ENCODE data around the gene C5orf24.

Gene C5orf24

DNA sequence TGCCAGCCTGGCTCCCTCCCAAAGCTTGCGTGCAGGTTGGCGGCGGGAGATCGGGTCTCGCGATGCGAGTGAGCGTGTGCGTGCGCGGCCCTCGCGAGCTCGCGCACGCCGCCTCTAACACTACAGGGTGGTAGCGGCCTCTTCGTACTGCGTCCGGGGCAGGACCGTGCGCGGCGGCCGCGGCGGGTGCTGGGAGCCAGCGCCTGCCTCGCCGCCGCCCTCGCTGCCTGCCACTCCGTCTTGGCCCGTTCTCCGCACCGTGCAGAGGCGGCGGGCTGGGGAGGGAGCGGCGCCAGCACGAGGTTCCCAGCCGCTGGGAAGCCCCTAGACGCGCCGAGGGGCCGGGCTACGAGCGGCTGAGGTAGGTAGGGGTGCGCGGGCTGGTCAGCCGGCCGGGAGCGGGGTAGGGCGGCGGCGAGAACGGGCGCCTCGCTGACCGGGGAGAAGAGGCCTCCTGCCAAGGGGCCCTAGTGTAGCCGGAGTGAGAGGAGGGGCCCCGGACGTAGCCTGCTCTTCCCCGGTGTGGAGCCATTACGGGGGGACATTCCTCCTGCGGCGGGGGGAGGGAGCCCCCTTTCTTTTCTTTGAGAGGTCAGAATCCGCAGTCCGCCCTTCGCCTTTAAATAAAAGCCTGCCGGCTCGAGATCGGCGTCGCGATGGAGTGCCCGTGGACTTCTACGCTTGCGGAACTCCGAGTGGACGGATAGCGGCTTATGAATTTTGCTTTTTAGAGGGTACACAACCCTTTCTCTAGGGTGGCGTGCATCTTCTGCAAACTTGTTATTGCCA is at the start of gene C5orf24:
Gene C5orf24 (plus strand): TSS at position 117 of the 789 bp plus-strand sequence. CDS start 8,933 bp downstream, outside the sequence.
- Histone ChIP-seq H3K27ac (ENCODE audit: poor library complexity, severe bottlenecking) (peak within 1 kb of the TSS; percentile 77), H3K9me3 (ENCODE audit: severe bottlenecking) (no peaks in the 10 kb centered on the region), H3K4me3 (ENCODE audit: severe bottlenecking) (peak within 1 kb of the TSS; percentile 79), H3K36me3 (ENCODE audit: low read depth) (peaks cover 53% of the 10 kb centered on the region), H3K27me3 (ENCODE audit: insufficient read depth, poor library complexity, severe bottlenecking) (no peaks in the 10 kb centered on the region), H3K4me1 (ENCODE audit: insufficient read depth, poor library complexity, severe bottlenecking) (peaks cover 32% of the 10 kb centered on the region)
- peak; percentile 9 for TF ChIP-seq CTCF (IDR thresholded peaks at IDR 0.05; ENCODE audit: poor library complexity, severe bottlenecking)
- ATAC-seq (ENCODE audit: low read depth) (peak; percentile 87), DNase-seq (ENCODE audit: low spot score) (peak; percentile 97)

GRCh38 chr5:134798468-134798867 is 47.3 kb upstream of the C5orf24 start:
- H3K4me3 ChIP-seq (ENCODE audit: severe bottlenecking), result no peak overlapping the region
- peaks cover 89% of the 10 kb centered on the region for H3K36me3 ChIP-seq (ENCODE audit: low read depth)

DNA sequence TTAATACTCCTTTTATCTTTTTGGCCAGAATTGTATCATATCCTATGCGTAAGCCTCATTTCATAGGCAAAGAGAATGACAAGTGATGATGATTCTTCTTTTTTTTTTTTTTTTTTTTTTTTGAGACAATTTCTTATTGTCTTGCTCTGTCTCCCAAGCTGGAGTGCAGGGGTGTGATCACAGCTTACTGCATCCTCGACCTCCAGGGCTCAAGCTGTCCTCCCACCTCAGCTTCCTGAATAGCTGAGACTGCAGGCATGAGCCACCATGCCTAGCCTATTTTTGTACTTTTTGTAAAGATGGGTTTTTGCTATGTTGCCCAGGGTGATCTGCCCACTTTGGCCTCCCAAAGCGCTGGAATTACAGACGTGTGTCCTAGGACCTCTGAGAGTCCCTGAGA is 41.9 kb upstream of the C5orf24 start:
- no peak overlapping the region for H3K4me3 ChIP-seq (ENCODE audit: severe bottlenecking)
- peaks cover 82% of the 10 kb centered on the region for H3K36me3 ChIP-seq (ENCODE audit: low read depth)
- no peak for TF ChIP-seq CTCF (IDR thresholded peaks at IDR 0.05; ENCODE audit: poor library complexity, severe bottlenecking)
- peaks cover 13% of the 10 kb centered on the region for H3K4me1 ChIP-seq (ENCODE audit: insufficient read depth, poor library complexity, severe bottlenecking)
- ATAC-seq (ENCODE audit: low read depth) (no peak), DNase-seq (ENCODE audit: low spot score) (no peak)
- no peak overlapping the region for H3K27ac ChIP-seq (ENCODE audit: poor library complexity, severe bottlenecking)
- no peaks in the 10 kb centered on the region for H3K27me3 ChIP-seq (ENCODE audit: insufficient read depth, poor library complexity, severe bottlenecking)
- H3K9me3 ChIP-seq (ENCODE audit: severe bottlenecking), result no peaks in the 10 kb centered on the region

More at GRCh38 chr5:134798468-134798867, 47.3 kb upstream of the C5orf24 start:
- no peaks in the 10 kb centered on the region for H3K4me1 ChIP-seq (ENCODE audit: insufficient read depth, poor library complexity, severe bottlenecking)
- TF ChIP-seq CTCF (IDR thresholded peaks at IDR 0.05; ENCODE audit: poor library complexity, severe bottlenecking), result no peak
- no peak overlapping the region for H3K27ac ChIP-seq (ENCODE audit: poor library complexity, severe bottlenecking)
- no peaks in the 10 kb centered on the region for H3K9me3 ChIP-seq (ENCODE audit: severe bottlenecking)
- no peak for ATAC-seq (ENCODE audit: low read depth)
- no peak for DNase-seq (ENCODE audit: low spot score)
- H3K27me3 ChIP-seq (ENCODE audit: insufficient read depth, poor library complexity, severe bottlenecking), result no peaks in the 10 kb centered on the region

GRCh38 chr5:134813407-134813806 is 32.4 kb upstream of the C5orf24 start:
- ATAC-seq (ENCODE audit: low read depth), result no peak
- Histone ChIP-seq H3K27ac (ENCODE audit: poor library complexity, severe bottlenecking) (no peak overlapping the region), H3K36me3 (ENCODE audit: low read depth) (peaks cover 96% of the 10 kb centered on the region), H3K4me1 (ENCODE audit: insufficient read depth, poor library complexity, severe bottlenecking) (no peaks in the 10 kb centered on the region), H3K27me3 (ENCODE audit: insufficient read depth, poor library complexity, severe bottlenecking) (no peaks in the 10 kb centered on the region), H3K4me3 (ENCODE audit: severe bottlenecking) (no peak overlapping the region), H3K9me3 (ENCODE audit: severe bottlenecking) (no peaks in the 10 kb centered on the region)
- TF ChIP-seq CTCF (IDR thresholded peaks at IDR 0.05; ENCODE audit: poor library complexity, severe bottlenecking), result no peak
- no peak for DNase-seq (ENCODE audit: low spot score)

DNA sequence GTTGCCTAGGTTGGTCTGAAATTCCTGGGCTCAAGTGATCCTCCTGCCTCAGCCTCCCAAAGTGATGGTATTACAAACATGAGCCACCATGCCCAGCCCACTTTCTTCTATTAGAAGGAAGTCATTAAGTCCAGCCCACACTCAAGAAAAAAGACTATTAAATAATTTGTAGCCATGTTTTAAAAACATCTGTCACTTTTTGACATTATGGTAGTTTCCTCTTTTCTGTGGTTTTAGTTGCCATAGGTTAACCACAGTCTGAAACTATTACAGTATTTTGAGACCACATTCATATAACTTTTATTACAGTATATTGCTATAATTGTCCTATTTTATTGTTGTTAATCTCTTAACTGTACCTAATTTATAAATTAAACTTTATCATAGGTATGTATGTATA is 31.9 kb upstream of the C5orf24 start:
- Histone ChIP-seq H3K27me3 (ENCODE audit: insufficient read depth, poor library complexity, severe bottlenecking) (no peaks in the 10 kb centered on the region), H3K9me3 (ENCODE audit: severe bottlenecking) (no peaks in the 10 kb centered on the region), H3K4me3 (ENCODE audit: severe bottlenecking) (no peak overlapping the region), H3K4me1 (ENCODE audit: insufficient read depth, poor library complexity, severe bottlenecking) (no peaks in the 10 kb centered on the region), H3K27ac (ENCODE audit: poor library complexity, severe bottlenecking) (no peak overlapping the region), H3K36me3 (ENCODE audit: low read depth) (peaks cover 96% of the 10 kb centered on the region)
- ATAC-seq (ENCODE audit: low read depth) (no peak), DNase-seq (ENCODE audit: low spot score) (no peak)
- TF ChIP-seq CTCF (IDR thresholded peaks at IDR 0.05; ENCODE audit: poor library complexity, severe bottlenecking), result no peak

Data from RWPE2 (cell line).